ENCODE data around the gene CHGA. TPM values are rescaled to one million over a fixed set of nuclear protein-coding genes. Genes with fewer than 3 reads are reported as not detected.

The CHGA gene
- total RNA-seq, 4 donors from 2014 or later, result 0.69 TPM; not detected in 3

- DNase-seq (ENCODE audit: low spot score) (no peak), ATAC-seq (ENCODE audit: low FRiP score) (no peak)
- TF ChIP-seq CTCF (IDR thresholded peaks at IDR 0.05), result no peak
Observed at GRCh38 chr14:92958373-92959188, 35.6 kb downstream of the CHGA start.

DNA sequence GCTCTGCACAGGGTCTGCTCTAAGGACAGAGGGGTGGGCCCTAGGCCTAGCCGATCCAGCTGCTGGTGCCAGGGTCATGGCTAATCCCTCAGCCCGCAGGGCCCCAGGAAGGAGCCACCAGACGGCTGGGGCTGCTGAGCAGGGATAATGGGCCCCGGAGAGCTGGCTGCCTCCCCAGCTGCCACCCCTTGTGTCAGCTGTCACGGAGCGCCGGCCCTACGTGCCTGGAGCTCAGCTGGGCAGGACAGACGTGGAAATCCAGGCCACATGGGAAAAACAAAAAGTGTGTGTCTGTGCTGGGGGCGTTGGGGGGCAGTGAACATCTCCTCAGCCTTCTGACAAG is 36.2 kb downstream of the CHGA start:
- no peak for TF ChIP-seq CTCF (IDR thresholded peaks at IDR 0.05)
- no peak for DNase-seq (ENCODE audit: low spot score)
- ATAC-seq (ENCODE audit: low FRiP score), result no peak

DNA sequence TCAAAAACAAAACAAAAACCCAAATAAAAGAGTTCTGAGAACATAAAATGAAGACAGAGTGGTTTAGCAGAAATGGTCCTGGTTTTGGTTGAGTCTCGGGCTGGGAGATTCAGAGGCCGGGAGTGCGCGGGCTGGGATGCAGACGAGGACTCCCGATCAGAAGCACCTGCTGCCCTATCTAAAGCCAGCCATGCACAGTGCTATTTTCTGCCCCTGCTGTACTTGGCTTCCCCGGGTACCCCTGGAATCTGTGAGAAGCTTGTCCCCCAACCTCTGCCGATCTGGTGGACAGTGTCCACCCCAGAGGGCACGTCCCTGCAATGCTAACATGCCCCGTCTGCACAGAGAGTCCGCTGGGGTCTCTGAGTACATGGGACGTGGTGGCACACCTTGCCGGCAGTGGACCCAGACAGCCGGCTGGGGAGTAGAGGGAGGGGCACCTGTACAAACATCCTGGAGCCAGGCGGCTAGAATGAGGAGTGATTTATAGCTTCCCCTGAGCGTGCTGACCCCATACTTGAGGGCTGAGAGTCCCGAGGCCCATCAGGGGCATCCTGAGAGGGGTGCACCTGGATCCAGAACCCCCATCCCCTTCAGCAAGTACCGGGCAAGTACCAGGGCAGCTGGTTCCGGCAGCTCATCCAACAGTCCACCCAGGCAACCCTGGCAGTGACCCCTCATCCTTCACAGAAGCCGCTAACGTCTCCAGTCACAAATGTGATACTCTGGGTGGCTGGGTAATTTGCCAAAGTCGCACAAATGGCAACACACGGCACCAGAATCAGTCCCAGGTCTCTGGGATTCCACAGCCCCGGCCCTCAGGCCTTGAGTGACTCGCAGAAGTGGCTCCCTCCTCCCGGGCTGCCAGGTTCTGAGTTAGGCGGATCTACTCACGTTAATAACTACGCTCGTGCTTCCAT is 37.1 kb downstream of the CHGA start:
- ATAC-seq (ENCODE audit: low FRiP score) (no peak), DNase-seq (ENCODE audit: low spot score) (no peak)
- no peak for TF ChIP-seq CTCF (IDR thresholded peaks at IDR 0.05)

GRCh38 chr14:92960706-92961566 is 38.0 kb downstream of the CHGA start:
- DNase-seq (ENCODE audit: low spot score) (no peak), ATAC-seq (ENCODE audit: low FRiP score) (no peak)
- no peak for TF ChIP-seq CTCF (IDR thresholded peaks at IDR 0.05)

- ATAC-seq (ENCODE audit: low FRiP score) (no peak), DNase-seq (ENCODE audit: low spot score) (no peak)
- no peak for TF ChIP-seq CTCF (IDR thresholded peaks at IDR 0.05)
Observed at GRCh38 chr14:92961567-92961855, 38.6 kb downstream of the CHGA start.

- DNase-seq (ENCODE audit: low spot score), result no peak
- no peak for ATAC-seq (ENCODE audit: low FRiP score)
Observed at GRCh38 chr14:92962031-92962830, 39.3 kb downstream of the CHGA start.

More at GRCh38 chr14:92962031-92962830, 39.3 kb downstream of the CHGA start:
- TF ChIP-seq CTCF (IDR thresholded peaks at IDR 0.05), result no peak
